Measurements from ENCODE around the gene HINFP. TPM values are rescaled to one million over a fixed set of nuclear protein-coding genes. Genes with fewer than 3 reads are reported as not detected.
"Not testable (repeated sequence)": the region's sequence is repeated elsewhere in the genome, so short reads cannot be mapped to it uniquely, and the experiment has no call there.

The HINFP gene
- total RNA-seq, 1 experiment from 2014 or later, result 6.7 TPM

DNA sequence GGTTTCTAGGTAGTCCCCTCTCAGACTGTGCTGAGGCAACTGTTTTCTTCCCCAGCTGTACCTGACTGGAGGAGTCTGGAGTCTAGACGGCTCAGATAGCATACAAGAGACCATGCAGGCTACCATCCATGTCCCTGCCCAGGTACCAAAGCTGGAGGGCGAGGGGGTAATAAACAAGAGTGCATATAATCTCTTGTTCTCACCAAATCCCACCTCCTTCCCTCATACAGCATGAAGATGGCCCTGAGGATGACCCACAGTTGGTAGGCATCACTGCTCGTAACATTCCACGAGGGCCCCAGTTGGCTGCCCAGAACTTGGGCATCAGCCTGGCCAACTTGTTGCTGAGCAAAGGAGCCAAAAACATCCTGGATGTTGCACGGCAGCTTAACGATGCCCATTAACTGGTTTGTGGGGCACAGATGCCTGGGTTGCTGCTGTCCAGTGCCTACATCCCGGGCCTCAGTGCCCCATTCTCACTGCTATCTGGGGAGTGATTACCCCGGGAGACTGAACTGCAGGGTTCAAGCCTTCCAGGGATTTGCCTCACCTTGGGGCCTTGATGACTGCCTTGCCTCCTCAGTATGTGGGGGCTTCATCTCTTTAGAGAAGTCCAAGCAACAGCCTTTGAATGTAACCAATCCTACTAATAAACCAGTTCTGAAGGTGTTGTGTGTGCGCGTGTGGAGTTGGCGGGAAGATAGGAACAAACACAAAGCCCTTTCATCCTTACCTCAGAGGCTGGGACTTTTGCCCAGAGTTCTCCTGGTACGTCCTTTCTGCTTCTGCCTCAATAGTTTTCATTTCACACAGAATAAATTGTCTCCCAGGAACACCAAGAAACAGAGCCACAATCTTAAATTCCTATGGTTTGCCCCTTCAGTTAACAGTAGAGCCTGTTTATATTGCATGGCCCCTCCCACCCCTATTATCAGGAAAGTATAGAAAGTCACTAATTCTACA lies 28.2 kb upstream of the HINFP start:
- H3K9me3 ChIP-seq (replicated peaks), result no peaks in the 10 kb centered on the region
- H3K27me3 ChIP-seq (replicated peaks), result no peaks in the 10 kb centered on the region
- peaks cover 49% of the 10 kb centered on the region for H3K36me3 ChIP-seq
- peaks cover 14% of the 10 kb centered on the region for H3K4me1 ChIP-seq (replicated peaks)
- H3K27ac ChIP-seq, result no peak overlapping the region
- DNase-seq (ENCODE audit: low read depth in 1 of 2, low spot score in 2 of 2), result no peak
- H3K4me3 ChIP-seq, result peak overlapping the region; percentile 92

DNA sequence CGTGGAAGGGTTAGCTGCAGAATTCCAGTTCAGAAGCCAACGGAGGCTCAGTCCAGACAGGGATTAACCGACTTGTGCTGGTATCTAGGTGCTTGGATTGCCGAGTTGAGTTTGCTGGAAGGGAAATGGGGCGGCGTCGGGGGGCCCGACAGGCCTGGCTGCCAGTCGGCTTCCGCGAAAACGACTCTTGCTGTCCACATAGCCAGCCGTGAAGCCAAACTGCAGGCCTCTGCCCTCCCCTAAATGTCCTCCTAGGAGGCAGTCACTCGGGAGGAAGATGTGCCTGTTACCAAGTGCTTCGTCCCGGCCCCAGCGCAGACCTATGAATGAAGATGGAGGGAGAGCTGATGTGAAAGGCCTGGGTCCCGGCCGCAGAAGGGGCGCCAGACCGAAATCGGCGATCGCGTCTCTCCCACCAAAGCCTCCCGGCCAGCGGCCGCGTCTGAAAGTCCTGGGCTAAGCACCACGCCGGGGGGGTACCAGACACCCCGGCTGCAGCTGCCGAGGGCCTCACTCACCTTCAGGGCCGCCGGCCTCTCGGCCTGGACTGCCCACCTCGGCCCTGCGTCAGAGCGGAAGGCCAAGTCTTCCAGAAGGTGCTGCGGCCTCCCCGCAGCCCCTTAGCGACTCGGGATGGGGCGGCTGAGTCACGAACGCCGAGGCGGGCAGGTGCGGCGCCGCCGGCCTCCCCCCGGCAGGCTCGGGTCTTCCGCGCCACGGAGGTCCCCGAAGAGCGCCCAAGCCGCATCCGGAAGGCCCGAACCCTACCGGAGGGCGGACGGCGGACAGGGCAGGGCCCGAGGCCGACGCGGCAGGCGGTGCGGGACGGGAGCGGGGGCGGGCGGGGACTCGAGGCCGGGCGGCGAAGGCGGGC lies 27.2 kb upstream of the HINFP start:
- peaks cover 53% of the 10 kb centered on the region for H3K36me3 ChIP-seq
- H3K27me3 ChIP-seq (replicated peaks), result no peaks in the 10 kb centered on the region
- DNase-seq (ENCODE audit: low read depth in 1 of 2, low spot score in 2 of 2), result no peak
- peak overlapping the region; percentile 92 for H3K4me3 ChIP-seq
- H3K9me3 ChIP-seq (replicated peaks), result no peaks in the 10 kb centered on the region
- peak overlapping the region; percentile 83 for H3K27ac ChIP-seq
- peaks cover 14% of the 10 kb centered on the region for H3K4me1 ChIP-seq (replicated peaks)

DNA sequence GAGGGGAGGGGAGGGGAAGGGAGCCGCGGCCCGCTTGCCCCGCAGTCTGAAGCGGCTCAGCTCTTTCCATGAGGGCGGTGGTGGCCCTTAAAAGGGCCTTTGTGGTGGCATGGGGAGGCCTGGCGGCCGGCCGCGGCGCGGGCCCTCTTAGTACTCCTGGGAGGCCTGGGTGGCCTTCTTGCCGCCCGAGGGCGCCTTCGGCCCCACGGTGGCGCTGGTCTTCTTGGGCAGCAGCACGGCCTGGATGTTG lies 26.6 kb upstream of the HINFP start:
- peak overlapping the region; percentile 92 for H3K4me3 ChIP-seq

DNA sequence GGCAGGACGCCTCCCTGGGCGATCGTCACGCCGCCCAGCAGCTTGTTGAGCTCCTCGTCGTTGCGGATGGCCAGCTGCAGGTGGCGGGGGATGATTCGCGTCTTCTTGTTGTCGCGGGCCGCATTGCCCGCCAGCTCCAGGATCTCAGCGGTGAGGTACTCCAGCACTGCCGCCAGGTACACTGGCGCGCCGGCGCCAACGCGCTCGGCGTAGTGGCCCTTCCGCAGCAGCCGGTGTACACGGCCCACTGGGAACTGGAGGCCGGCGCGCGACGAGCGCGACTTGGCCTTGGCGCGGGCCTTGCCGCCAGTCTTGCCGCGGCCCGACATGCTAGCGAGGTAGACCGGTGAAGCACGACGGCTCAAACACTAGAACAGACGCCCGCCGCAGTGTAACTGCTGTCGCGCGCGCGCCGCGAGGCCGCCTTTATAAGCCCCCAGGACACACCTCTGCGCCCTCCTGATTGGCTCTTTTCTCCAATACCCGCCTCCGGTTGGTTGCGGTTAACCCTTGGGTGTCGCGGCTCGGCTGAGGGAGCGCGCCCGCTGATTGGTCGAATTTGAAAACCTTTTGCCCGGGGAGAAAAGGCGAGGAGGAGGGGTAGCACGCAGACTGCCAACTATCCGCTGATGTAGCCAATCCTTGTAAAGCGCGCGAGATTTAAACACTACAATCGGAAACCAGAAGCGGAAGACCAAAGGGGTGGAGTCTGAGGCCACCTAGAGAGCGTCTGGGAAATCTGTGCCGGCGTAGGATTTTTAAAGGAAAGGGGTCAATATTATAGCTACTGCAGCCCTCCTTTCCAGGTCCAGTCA lies 26.1 kb upstream of the HINFP start:
- DNase-seq (ENCODE audit: low read depth in 1 of 2, low spot score in 2 of 2), result peak; percentile 97
- Histone ChIP-seq H3K4me3 (peak overlapping the region; percentile 92), H3K9me3 (replicated peaks) (no peaks in the 10 kb centered on the region), H3K27me3 (replicated peaks) (no peaks in the 10 kb centered on the region), H3K27ac (peak overlapping the region; percentile 83), H3K4me1 (replicated peaks) (peaks cover 14% of the 10 kb centered on the region), H3K36me3 (peaks cover 53% of the 10 kb centered on the region)

More for the DNA sequence above, 26.6 kb upstream of the HINFP start:
- Histone ChIP-seq H3K9me3 (replicated peaks) (no peaks in the 10 kb centered on the region), H3K27ac (peak overlapping the region; percentile 83), H3K4me1 (replicated peaks) (peaks cover 14% of the 10 kb centered on the region), H3K36me3 (peaks cover 53% of the 10 kb centered on the region), H3K27me3 (replicated peaks) (no peaks in the 10 kb centered on the region)
- peak; percentile 28 to 67 for DNase-seq (ENCODE audit: low read depth in 1 of 2, low spot score in 2 of 2)

DNA sequence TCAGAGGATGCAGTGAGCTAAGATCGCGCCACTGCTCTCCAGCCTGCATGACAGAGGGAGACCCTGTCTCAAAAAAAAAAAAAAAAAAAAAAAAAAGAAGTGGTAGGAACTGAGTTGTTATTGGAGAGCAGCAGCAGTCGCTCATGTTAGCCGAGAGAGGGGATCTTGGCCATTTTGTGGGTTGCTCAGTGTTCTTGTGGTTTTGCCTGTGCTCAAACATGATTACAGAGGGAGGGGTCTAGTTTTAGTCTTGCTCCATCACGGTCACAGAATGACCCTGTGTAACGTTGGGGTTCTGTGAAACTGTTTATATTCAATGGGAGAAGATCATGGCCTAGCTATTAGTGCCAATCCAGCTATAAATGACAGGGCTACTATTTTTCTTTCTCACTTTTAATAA lies 21.7 kb upstream of the HINFP start:
- peaks cover 18% of the 10 kb centered on the region for H3K4me1 ChIP-seq (replicated peaks)
- H3K36me3 ChIP-seq, result peaks cover 19% of the 10 kb centered on the region
- no peak overlapping the region for H3K4me3 ChIP-seq
- no peaks in the 10 kb centered on the region for H3K9me3 ChIP-seq (replicated peaks)
- DNase-seq (ENCODE audit: low read depth in 1 of 2, low spot score in 2 of 2), result no peak
- no peaks in the 10 kb centered on the region for H3K27me3 ChIP-seq (replicated peaks)
- no peak overlapping the region for H3K27ac ChIP-seq

DNA sequence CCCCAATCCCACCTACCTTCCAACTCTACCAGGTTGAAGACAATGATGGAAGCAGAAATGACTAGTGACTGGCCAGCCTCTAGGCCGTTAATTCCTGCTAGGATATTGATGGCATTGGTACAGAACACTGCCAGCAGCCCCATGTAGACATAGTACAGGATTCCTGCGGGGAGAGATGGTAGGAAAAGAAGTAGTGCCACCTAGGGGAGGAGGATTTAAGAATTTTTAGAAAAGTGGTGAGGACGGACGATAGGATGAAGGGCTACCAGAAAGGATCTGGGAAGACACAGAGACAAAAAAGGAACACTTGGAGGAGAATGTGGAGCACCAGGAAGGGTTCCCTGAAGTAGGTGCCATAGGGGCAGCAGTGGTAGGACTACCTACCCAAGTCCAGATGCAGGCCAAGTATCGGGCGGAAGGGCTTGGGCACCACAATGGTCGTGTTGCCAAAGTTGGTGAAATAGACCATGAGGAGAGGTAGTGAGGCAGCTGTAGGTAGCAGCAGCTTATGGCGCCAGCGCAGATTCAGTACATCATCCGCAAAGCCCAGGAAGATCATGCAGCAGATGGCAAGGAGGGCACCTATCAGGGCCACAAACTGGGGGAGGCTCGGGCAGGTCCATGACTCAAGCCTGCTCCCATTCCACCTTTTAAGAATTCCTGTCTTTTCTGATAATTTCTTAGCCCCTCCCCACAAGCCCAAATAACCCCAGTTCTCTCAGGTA lies 21.0 kb upstream of the HINFP start:
- no peaks in the 10 kb centered on the region for H3K9me3 ChIP-seq (replicated peaks)
- H3K27ac ChIP-seq, result no peak overlapping the region
- H3K4me1 ChIP-seq (replicated peaks), result peaks cover 18% of the 10 kb centered on the region
- H3K27me3 ChIP-seq (replicated peaks), result no peaks in the 10 kb centered on the region
- H3K36me3 ChIP-seq, result peaks cover 14% of the 10 kb centered on the region; the same call in 1 of the 2 replicates
- DNase-seq (ENCODE audit: low read depth in 1 of 2, low spot score in 2 of 2), result peak in 1 of 2 experiments; percentile 24
- H3K4me3 ChIP-seq, result peak overlapping the region; percentile 58

DNA sequence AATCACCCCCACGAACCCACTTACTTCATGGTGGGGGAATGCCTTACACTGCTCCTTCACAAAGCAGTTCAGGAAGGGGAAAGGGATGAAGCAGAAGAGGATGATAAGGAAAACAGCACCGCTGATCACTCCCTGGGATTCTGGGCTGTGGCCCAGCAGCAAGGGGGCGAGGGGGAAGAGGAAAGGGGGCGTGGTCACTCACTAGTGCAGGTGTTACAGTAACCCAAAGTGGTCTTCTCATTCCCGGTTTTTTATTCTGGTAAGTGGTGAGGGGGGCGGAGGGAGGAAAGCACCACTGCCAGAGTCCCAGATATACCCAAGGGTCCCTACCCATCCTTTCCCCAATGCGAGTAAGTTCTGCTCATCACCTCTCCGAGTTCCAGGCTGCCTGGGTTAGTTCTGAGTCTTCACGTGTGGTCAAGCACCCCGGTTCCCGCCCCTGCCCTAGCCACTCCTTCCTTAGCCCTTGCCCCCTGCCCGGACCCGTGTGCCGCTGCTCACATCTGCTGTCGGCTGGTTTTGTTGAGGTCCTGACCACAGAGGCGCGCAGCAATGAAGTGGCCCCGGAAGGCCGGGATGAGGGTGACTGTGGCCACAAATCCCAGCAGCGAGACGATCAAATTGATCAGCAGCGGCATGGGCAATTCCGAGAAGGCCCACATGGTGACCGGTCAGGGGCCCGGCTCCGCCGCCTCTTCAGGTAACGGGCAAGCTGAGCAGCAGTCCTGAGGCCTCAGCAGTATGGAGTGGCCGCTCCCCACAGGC lies 20.2 kb upstream of the HINFP start:
- H3K4me3 ChIP-seq, result peak overlapping the region; percentile 58
- peak overlapping the region; percentile 98 for H3K27ac ChIP-seq
- H3K27me3 ChIP-seq (replicated peaks), result no peaks in the 10 kb centered on the region
- no peak for DNase-seq (ENCODE audit: low read depth in 1 of 2, low spot score in 2 of 2)
- peaks cover 13% of the 10 kb centered on the region for H3K4me1 ChIP-seq (replicated peaks)
- H3K36me3 ChIP-seq, result peaks cover 11% of the 10 kb centered on the region; the same call in 1 of the 2 replicates
- H3K9me3 ChIP-seq (replicated peaks), result no peaks in the 10 kb centered on the region

DNA sequence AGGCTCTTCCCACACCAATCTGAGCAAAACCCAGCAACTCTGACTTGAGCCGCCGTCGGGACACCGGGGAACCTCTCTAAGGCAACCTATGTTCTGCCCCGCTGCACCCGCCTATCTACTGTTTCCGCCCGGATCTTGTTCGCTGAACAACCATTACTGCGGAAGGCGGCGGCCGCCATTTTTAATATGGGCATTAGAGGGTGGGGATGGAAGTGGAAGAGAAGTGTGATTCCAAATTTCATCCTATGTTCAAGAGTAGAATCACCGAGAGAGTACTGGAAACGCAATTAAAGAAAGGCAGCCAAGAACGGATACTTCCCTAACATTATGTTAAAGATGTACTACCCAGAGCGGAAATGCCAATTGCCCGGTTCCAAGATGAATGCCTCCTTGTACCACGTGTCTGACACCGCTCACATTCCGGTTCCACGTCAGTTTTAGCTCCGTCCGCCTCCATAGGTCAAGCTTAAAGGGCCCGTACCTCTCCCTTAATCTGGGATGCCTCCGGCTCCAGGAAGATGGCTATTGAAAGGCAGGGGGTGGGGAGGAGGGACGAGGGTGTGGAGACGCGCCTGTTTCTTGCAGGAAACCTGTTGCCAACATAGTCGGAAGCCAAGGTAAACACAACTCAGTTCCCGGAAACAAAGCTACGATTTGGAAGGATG lies 19.5 kb upstream of the HINFP start, which contains the start of gene DPAGT1:
Gene DPAGT1, minus strand, starts transcription at position 95 of the 665 bp plus-strand sequence. CDS start 198 bp downstream, outside the sequence.
- peak within 1 kb of the TSS; percentile 58 for H3K4me3 ChIP-seq
- peaks cover 11% of the 10 kb centered on the region; the same call in 1 of the 2 replicates for H3K36me3 ChIP-seq
- peak; percentile 87 to 90 for DNase-seq (ENCODE audit: low read depth in 1 of 2, low spot score in 2 of 2)
- no peaks in the 10 kb centered on the region for H3K27me3 ChIP-seq (replicated peaks)
- H3K4me1 ChIP-seq (replicated peaks), result peaks cover 19% of the 10 kb centered on the region
- H3K9me3 ChIP-seq (replicated peaks), result no peaks in the 10 kb centered on the region
- H3K27ac ChIP-seq, result peak within 1 kb of the TSS; percentile 98

DNA sequence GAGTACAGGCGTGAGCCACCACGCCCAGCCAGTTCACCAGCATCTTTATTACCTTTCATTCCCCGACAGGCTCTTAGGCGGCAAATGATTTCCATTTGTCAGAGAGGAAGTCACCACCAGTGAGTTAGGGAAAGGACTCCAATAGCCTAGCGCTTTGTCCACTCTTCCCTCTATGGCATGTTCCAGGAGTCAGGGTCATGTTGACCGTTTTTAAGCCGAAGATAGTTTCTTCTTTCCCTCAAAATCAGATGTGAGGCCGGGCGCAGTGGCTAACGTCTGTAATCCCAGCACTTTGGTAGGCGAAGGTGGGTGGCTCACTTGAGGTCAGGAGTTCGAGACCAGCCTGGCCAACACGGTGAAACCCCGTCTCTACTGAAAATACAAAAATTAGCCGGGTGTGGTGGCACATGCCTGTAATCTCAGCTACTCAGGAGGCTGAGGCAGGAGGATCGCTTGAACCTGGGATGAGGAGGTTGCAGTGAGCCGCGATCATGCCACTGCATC lies 18.2 kb upstream of the HINFP start:
- H3K36me3 ChIP-seq; DNase-seq (ENCODE audit: low read depth in 1 of 2, low spot score in 2 of 2); H3K9me3 ChIP-seq (replicated peaks); H3K4me3 ChIP-seq; H3K27me3 ChIP-seq (replicated peaks); H3K27ac ChIP-seq: not testable (repeated sequence)
- H3K4me1 ChIP-seq (replicated peaks), result peaks cover 25% of the 10 kb centered on the region

DNA sequence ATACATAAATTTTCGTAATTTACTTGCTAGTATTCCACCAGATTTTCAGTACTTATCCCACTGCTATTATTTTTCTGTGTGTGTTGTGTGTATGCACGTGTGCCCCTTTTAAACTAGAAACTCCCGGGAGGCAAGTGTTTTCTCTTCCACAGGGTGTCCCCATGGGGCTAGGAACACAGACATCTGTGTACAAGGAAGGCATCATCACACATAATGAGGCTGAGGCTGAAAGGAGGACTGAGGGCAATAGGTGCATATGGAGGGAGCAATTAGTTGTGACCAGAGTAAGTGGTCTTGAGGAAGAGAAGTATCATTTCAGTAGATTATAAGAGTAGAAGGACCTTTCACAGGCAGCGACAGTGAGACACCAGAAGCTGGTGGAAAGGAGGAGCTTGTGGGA lies 17.6 kb upstream of the HINFP start:
- peaks cover 29% of the 10 kb centered on the region for H3K4me1 ChIP-seq (replicated peaks)
- no peak for DNase-seq (ENCODE audit: low read depth in 1 of 2, low spot score in 2 of 2)
- H3K9me3 ChIP-seq (replicated peaks), result no peaks in the 10 kb centered on the region
- H3K27me3 ChIP-seq (replicated peaks), result no peaks in the 10 kb centered on the region
- H3K36me3 ChIP-seq, result no peaks in the 10 kb centered on the region; the same call in 1 of the 2 replicates
- no peak overlapping the region for H3K27ac ChIP-seq
- H3K4me3 ChIP-seq, result no peak overlapping the region

DNA sequence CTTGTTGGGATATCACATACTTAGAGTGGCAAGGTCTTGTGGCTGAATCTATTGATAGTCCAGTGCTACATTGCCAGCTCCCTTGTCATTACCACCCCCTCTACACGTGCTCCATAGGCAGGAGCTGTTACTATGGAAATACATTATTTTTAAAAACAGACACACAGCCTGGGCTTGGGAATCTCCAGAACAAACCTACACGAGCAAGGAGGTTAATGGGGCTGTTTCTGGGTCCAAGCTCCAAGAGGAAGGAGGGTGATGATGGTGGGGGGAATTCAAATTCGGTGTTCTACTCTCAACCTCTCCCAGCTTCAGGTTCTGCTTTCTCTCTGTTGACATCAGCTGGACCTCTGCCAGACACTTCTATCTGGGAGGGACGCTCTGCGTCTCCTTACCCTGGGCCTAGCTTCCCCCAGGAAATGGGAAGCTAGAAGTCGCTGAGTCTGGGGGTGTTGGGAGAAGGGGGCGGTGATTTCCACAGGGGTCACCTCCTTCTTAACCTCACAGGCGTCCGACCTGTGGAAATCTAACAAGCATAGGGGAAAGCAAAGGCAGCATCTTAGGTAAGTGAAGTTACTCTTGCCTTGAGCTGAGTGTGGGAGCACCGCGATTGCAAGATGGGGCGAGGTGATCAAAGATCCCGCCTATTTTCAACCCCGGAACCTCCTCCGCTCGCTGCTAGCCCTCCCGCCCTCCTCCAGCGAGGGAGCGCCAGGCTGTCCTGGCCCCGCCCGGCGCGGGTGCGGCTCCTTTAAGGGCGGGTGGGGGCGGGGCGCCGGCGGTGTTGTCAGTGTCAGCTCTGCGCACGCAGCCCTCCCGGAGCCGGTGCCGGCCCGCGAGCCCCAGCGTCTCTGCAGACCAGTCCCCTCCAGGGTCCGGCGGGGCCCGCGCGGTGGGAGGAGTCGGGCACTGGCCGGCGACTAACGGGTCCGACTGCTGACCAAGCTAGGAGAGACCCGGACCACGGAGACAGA lies 14.5 kb upstream of the HINFP start, which contains the start of gene C2CD2L:
Gene C2CD2L, plus strand, starts transcription at position 781 of the 974 bp plus-strand sequence. CDS start 398 bp downstream, outside the sequence.
- Histone ChIP-seq H3K9me3 (replicated peaks) (no peaks in the 10 kb centered on the region), H3K27me3 (replicated peaks) (no peaks in the 10 kb centered on the region), H3K27ac (peak within 1 kb of the TSS; percentile 41; the same call in 1 of the 2 replicates), H3K4me3 (peak within 1 kb of the TSS; percentile 76), H3K36me3 (no peaks in the 10 kb centered on the region; the same call in 1 of the 2 replicates), H3K4me1 (replicated peaks) (peaks cover 22% of the 10 kb centered on the region)
- DNase-seq (ENCODE audit: low read depth in 1 of 2, low spot score in 2 of 2), result peak; percentile 68 to 77
